ENCODE data around the gene GRAMD2A. TPM values are rescaled to one million over a fixed set of nuclear protein-coding genes. Genes with fewer than 3 reads are reported as not detected.

GRAMD2A gene
- total and polyA plus RNA-seq, 11 donors = 0.03 to 0.45 TPM; not detected in 9

DNA sequence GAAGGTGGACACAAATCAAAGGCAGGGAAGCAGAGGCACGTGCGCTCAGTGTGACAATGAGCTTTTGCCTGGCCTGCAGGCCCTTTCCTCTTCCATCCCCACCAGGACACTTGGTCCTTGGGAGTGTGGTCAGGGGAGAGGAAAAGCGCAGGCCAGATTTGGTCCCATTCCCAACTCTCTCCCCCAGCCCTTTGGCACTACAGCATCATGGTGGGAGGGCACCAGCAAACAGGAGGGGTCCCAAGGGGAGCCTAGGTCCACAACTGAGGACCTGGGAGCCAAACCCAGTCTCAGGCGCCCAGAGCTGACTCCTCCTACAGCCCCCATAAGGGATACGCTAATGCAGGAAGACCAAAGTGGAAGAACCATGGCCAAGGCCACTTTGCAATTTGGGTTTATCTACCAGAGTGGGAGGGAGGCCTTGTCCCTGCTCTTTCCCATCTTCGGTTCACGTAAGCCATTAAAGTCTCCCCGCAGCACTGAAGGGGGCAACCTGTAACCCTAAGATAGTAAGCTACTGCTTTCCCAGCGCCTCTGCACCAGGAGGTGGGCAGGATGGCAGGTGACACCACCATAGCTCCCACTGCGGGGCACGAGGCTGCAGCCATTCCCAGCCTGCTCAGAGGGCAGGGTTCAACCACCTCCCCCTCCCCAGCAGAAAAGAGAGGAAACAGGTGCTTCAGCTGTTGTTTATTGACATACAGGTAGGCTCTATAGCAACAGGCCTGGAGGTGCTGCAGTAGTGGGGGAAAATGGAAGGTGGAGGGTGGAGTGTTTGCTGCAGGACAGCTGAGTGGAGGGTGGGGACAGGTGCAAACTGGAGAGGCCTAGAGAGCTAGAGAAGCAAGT is 993 bp upstream of the GRAMD2A start:
- TF ChIP-seq CTCF (IDR thresholded peaks at IDR 0.05) (no peak), POLR2A (IDR thresholded peaks at IDR 0.05) (no peak)
- peaks cover 6 to 51% (median 40%) of the 10 kb centered on the region in 12 donors for H3K4me1 ChIP-seq

DNA sequence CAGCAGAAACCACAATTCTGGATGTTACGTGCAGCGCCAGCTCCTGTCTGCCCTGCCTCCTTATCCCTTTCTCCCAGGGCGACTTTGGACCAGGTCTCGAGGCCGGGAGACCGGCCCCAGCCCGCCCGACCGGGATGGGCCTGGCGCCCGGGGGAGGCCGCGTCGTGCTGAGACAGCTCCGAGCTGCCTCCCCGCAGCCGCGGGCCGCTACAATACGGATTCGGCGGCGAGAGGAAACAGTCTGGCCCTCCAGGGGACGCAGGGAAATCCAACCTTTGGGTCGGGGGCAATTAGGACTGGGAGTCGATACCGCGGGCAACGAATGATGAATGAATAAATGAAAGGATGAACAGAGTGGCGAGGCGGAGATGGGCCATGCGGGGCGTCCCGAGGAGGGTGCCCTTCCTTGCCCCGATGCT is 537 bp downstream of the GRAMD2A start:
- intact Hi-C loops (cut with DNase I) = loop anchor here in 5 of 10 donors (5.0 to 10.0 kb wide), 3 partner anchors 35 to 90 kb away; partner anchors contain the start of gene PKM (in 1 of the 5)
- H3K9me3 ChIP-seq = no peaks in the 10 kb centered on the region
- peaks cover 3 to 39% (median 35%) of the 10 kb centered on the region in 9 donors for H3K36me3 ChIP-seq
- H3K4me1 ChIP-seq = peaks cover 6 to 37% (median 27%) of the 10 kb centered on the region in 12 donors
- H3K27ac ChIP-seq = no peak overlapping the region
- H3K4me3 ChIP-seq = peak overlapping the region; percentile 18 to 62 (median 49)
- WGBS, 4 donors = 4 to 19% (median 9%) methylated on average over 23 to 35 of the region's 35 CpGs
- peaks cover 0 to 11% (median 0%) of the 10 kb centered on the region in 9 donors for H3K27me3 ChIP-seq
- DNase-seq = no peak
- no peak for ATAC-seq
- TF ChIP-seq CTCF (IDR thresholded peaks at IDR 0.05) = no peak

More for the DNA sequence above, 993 bp upstream of the GRAMD2A start:
- ATAC-seq (no peak), DNase-seq (no peak)
- intact Hi-C loops (cut with DNase I) = loop anchor here in 6 of 10 donors (2.0 to 10.0 kb wide), 4 partner anchors 34 to 89 kb away; partner anchors contain the start of gene PKM (in 1 of the 6)
- Histone ChIP-seq H3K36me3 (peaks cover 6 to 54% (median 50%) of the 10 kb centered on the region in 9 donors), H3K9me3 (no peaks in the 10 kb centered on the region), H3K4me3 (no peak overlapping the region), H3K27me3 (peaks cover 0 to 11% (median 0%) of the 10 kb centered on the region in 9 donors), H3K27ac (no peak overlapping the region)
- WGBS, 4 donors = 74 to 82% (median 77%) methylated on average over 10 to 11 of the region's 11 CpGs

DNA sequence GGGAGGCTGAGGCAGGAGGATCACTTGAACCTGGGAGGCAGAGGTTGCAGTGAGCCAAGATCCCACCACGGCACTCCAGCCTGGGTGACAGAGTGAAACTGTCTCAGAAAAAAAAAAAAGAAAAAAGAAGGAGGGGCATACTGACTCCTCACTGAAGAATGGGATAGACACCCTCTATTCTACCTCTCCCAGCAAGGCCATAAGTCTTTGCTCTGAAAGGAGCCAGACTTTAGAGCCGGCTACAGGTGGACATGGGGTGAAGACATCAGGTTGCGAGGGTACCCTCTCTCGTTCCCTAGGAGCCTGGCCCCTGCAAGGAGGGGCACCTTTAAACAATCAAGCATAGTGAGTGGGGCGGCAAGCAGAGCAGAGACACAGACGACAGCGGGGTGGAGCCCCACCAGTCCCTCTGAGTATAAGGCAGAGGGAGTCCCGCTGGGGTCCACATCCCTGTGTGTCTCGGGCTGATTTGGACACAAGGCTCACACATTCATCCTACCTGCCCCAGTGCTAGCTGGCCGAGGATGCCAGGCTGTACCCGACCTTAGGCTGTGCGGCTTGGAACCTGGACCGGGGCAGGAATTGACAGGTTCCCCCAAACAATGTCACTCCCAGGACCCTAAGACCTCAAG is 1.1 kb downstream of the GRAMD2A start:
- H3K4me3 ChIP-seq = peak overlapping the region in 5 of 12 donors; percentile 48 to 59 (median 57)
- peaks cover 0 to 11% (median 0%) of the 10 kb centered on the region in 9 donors for H3K27me3 ChIP-seq
- peaks cover 3 to 34% (median 30%) of the 10 kb centered on the region in 9 donors for H3K36me3 ChIP-seq
- no peak for ATAC-seq
- H3K27ac ChIP-seq = no peak overlapping the region
- no peaks in the 10 kb centered on the region for H3K9me3 ChIP-seq
- WGBS, 4 donors = 70 to 80% (median 74%) methylated on average over 12 to 13 of the region's 13 CpGs
- intact Hi-C loops (cut with DNase I) = loop anchor here in 5 of 10 donors (5.0 to 10.0 kb wide), 3 partner anchors 36 to 91 kb away; partner anchors contain the start of gene PKM (in 1 of the 5)
- H3K4me1 ChIP-seq = peaks cover 5 to 32% (median 22%) of the 10 kb centered on the region in 12 donors
- no peak for TF ChIP-seq CTCF (IDR thresholded peaks at IDR 0.05)
- no peak for TF ChIP-seq POLR2A (IDR thresholded peaks at IDR 0.05)
- no peak for DNase-seq
